Anterior cingulate cortex (tissue), 58 donors: ENCODE results near the gene NNAT.

Source experiments
- DNase-seq, 58 donors: peaks; one replicate each; lab custom pipeline; 2025; lab: John Stamatoyannopoulos, UW

The NNAT gene

GRCh38 chr20:37564388-37565133 is 43.5 kb downstream of the NNAT start:
- peak in 29 of 58 donors; percentile 1 to 44 (median 14) for DNase-seq

GRCh38 chr20:37565134-37565811 is 44.2 kb downstream of the NNAT start:
- no peak for DNase-seq

GRCh38 chr20:37566590-37567330 is 45.7 kb downstream of the NNAT start:
- no peak for DNase-seq

GRCh38 chr20:37567331-37567665 is 46.2 kb downstream of the NNAT start:
- no peak for DNase-seq

- peak in 2 of 58 donors; percentile 16 to 19 for DNase-seq
Observed at GRCh38 chr20:37567671-37568588, 46.9 kb downstream of the NNAT start.

- no peak for DNase-seq
Observed at GRCh38 chr20:37570419-37570818, 49.4 kb downstream of the NNAT start.

- DNase-seq = no peak
Observed at GRCh38 chr20:37571033-37571432, 50.0 kb downstream of the NNAT start.
